ENCODE measurements around the gene GLCE.

The GLCE gene

GRCh38 chr15:69232765-69233164, 72.3 kb downstream of the GLCE start:
- no peak for FAIRE-seq
- no peak for DNase-seq (ENCODE audit: insufficient read length, low spot score)
- no peak for TF ChIP-seq CTCF (IDR thresholded peaks at IDR 0.05; ENCODE audit: insufficient read depth, missing control alignments)

- no peak for DNase-seq (ENCODE audit: insufficient read length, low spot score)
- no peak for FAIRE-seq
- TF ChIP-seq CTCF (IDR thresholded peaks at IDR 0.05; ENCODE audit: insufficient read depth, missing control alignments) = no peak
These were observed 74.2 kb downstream of the GLCE start for GRCh38 chr15:69234676-69235075.

- no peak for DNase-seq (ENCODE audit: insufficient read length, low spot score)
- TF ChIP-seq CTCF (IDR thresholded peaks at IDR 0.05; ENCODE audit: insufficient read depth, missing control alignments) = no peak
- no peak for FAIRE-seq
These were observed 76.1 kb downstream of the GLCE start for GRCh38 chr15:69236505-69236904.

- FAIRE-seq (no peak), DNase-seq (ENCODE audit: insufficient read length, low spot score) (no peak)
- no peak for TF ChIP-seq CTCF (IDR thresholded peaks at IDR 0.05; ENCODE audit: insufficient read depth, missing control alignments)
These were observed 77.3 kb downstream of the GLCE start for GRCh38 chr15:69237718-69238117.

- FAIRE-seq (no peak), DNase-seq (ENCODE audit: insufficient read length, low spot score) (no peak)
- TF ChIP-seq CTCF (IDR thresholded peaks at IDR 0.05; ENCODE audit: insufficient read depth, missing control alignments) = no peak
These were observed 84.4 kb downstream of the GLCE start for GRCh38 chr15:69244798-69245197.

- no peak for TF ChIP-seq CTCF (IDR thresholded peaks at IDR 0.05; ENCODE audit: insufficient read depth, missing control alignments)
- no peak for DNase-seq (ENCODE audit: insufficient read length, low spot score)
- FAIRE-seq = no peak
These were observed 92.7 kb downstream of the GLCE start for GRCh38 chr15:69253156-69253555.

- TF ChIP-seq CTCF (IDR thresholded peaks at IDR 0.05; ENCODE audit: insufficient read depth, missing control alignments) = peak; percentile 58
- no peak for DNase-seq (ENCODE audit: insufficient read length, low spot score)
- peak; percentile 79 for FAIRE-seq
These were observed 105.0 kb downstream of the GLCE start for GRCh38 chr15:69265347-69265955.
